Endothelial cell of umbilical vein (primary cell): Measurements from ENCODE around the gene EEIG1. TPM values are rescaled to one million over a fixed set of nuclear protein-coding genes. Genes with fewer than 3 reads are reported as not detected.

Source experiments
- BruUV-seq: library from RNA; stranded (reverse); fragments of 400-500 nt; replicated peaks from 2 replicates; lab custom pipeline; 2021; lab: Mats Ljungman, UMichigan
- CTCF ChIA-PET: fragments of 300-600, 350-600 bp; sonication (Branson Sonifier 250); formaldehyde crosslinking; loops from one replicate; lab custom pipeline; 2021; ENCODE audit warnings: antibody characterized with exemption, inconsistent platforms; lab: Charles Lee
- POLR2A ChIA-PET: fragments of 300-600, 350-600 bp; sonication (Branson Sonifier 250); formaldehyde crosslinking; loops from one replicate; lab custom pipeline; 2021; ENCODE audit warnings: antibody characterized with exemption, inconsistent platforms; lab: Charles Lee
- DNase-seq: peaks from one replicate; pipeline ENCODE4 v3.0.0-alpha.2; 2011; ENCODE audit warnings: low read depth, low spot score
- FAIRE-seq: peaks from 2 replicates; lab custom pipeline; 2011; peaks lifted over from hg19 to GRCh38; lab: Jason Lieb, UNC
- H2AFZ ChIP-seq: 2 replicates; pipeline ENCODE4 v1.6.0; 2012; ENCODE audit warnings: low read depth, low read length, control low read depth, inconsistent platforms
- H3K27ac ChIP-seq: 2 replicates; pipeline ENCODE4 v1.5.1; 2011; ENCODE audit warnings: low read depth, mild to moderate bottlenecking, control low read depth, low read length, moderate library complexity; ENCODE audit not compliant: insufficient read depth
- H3K27me3 ChIP-seq, 2 experiments: 2 replicates each; pipeline versions ENCODE4 v1.6.0 to v1.6.1; 2011; ENCODE audit warnings: low read length in 2 of 2, mixed read lengths in 1 of 2; ENCODE audit not compliant: control insufficient read depth in 2 of 2, insufficient read depth in 2 of 2
- H3K36me3 ChIP-seq, 2 experiments: 2 replicates in 1 of 2; 3 replicates in 1 of 2; pipeline ENCODE4 v1.5.1; 2011; ENCODE audit warnings: low read length in 2 of 2, mild to moderate bottlenecking in 1 of 2, moderate library complexity in 1 of 2; ENCODE audit not compliant: control insufficient read depth in 2 of 2, insufficient read depth in 2 of 2; ENCODE audit errors: extremely low read depth in 1 of 2
- H3K4me1 ChIP-seq: 3 replicates; pipeline ENCODE4 v1.5.1; 2011; ENCODE audit warnings: mild to moderate bottlenecking, low read length; ENCODE audit not compliant: control insufficient read depth, insufficient read depth; ENCODE audit errors: extremely low read depth
- H3K4me2 ChIP-seq: 2 replicates; pipeline ENCODE4 v1.6.1; 2011; ENCODE audit warnings: low read length, control low read depth, mixed read lengths; ENCODE audit not compliant: insufficient read depth
- H3K4me3 ChIP-seq, 3 experiments: fragments of 200-600 bp in 1 of 3; sonication (generic), shearing (Covaris generic) in 1 of 3; replicated peaks in 1 of 3; 2 replicates each; pipeline ENCODE4 v1.5.1; 2011 to 2016; ENCODE audit warnings: control low read depth in 3 of 3, low read length in 3 of 3, mild to moderate bottlenecking in 2 of 3, inconsistent platforms in 1 of 3, low read depth in 1 of 3, moderate library complexity in 1 of 3; ENCODE audit not compliant: insufficient read depth in 1 of 3
- H3K79me2 ChIP-seq: 2 replicates; pipeline ENCODE4 v1.6.0; 2012; ENCODE audit warnings: low read length, inconsistent platforms; ENCODE audit not compliant: control insufficient read depth, insufficient read depth
- H3K9ac ChIP-seq: replicated peaks from 2 replicates; pipeline ENCODE3; 2011; ENCODE audit warnings: low read length, control low read depth; ENCODE audit not compliant: insufficient read depth; ENCODE audit errors: extremely low read depth
- H3K9me1 ChIP-seq: replicated peaks from 3 replicates; pipeline ENCODE4 v1.6.0; 2011; ENCODE audit warnings: mild to moderate bottlenecking, low read length; ENCODE audit not compliant: control insufficient read depth, insufficient read depth; ENCODE audit errors: extremely low read depth
- H3K9me3 ChIP-seq: replicated peaks from 2 replicates; pipeline ENCODE4 v1.5.1; 2012; ENCODE audit warnings: low read length, inconsistent platforms; ENCODE audit not compliant: control insufficient read depth, insufficient read depth
- H4K20me1 ChIP-seq: replicated peaks from 2 replicates; pipeline ENCODE3; 2011; ENCODE audit warnings: mild to moderate bottlenecking, low read length; ENCODE audit not compliant: control insufficient read depth, insufficient read depth; ENCODE audit errors: extremely low read depth
- EZH2 ChIP-seq: IDR thresholded peaks from 2 replicates; pipeline ENCODE4 v1.6.1; 2012; ENCODE audit warnings: borderline replicate concordance, low read depth, mild to moderate bottlenecking, moderate library complexity, low read length, inconsistent platforms; ENCODE audit not compliant: severe bottlenecking
- FOS ChIP-seq: IDR thresholded peaks from 2 replicates; pipeline ENCODE4 v1.6.1; 2011; ENCODE audit warnings: mild to moderate bottlenecking, low read length, moderate library complexity, borderline replicate concordance; ENCODE audit not compliant: insufficient read depth
- GATA2 ChIP-seq: IDR thresholded peaks from 2 replicates; pipeline ENCODE4 v1.7.0; 2011; ENCODE audit warnings: low read depth, mild to moderate bottlenecking, moderate library complexity, mixed read lengths, low read length; ENCODE audit not compliant: insufficient read length, insufficient read depth
- JUN ChIP-seq: IDR thresholded peaks from 2 replicates; pipeline ENCODE4 v1.6.1; 2011; ENCODE audit warnings: borderline replicate concordance, low read depth; ENCODE audit not compliant: insufficient read length, insufficient read depth
- MYC ChIP-seq: IDR thresholded peaks from one replicate; pipeline ENCODE4 v1.6.1; 2011; ENCODE audit warnings: mild to moderate bottlenecking, low read depth, low read length
- POLR2A ChIP-seq: IDR thresholded peaks from 2 replicates; pipeline ENCODE4 v1.6.1; 2012; ENCODE audit warnings: low read depth, mild to moderate bottlenecking, control low read depth, low read length
- POLR2AphosphoS5 ChIP-seq: IDR thresholded peaks from 2 replicates; pipeline ENCODE4 v1.6.1; 2012; ENCODE audit warnings: low read depth, mild to moderate bottlenecking, control low read depth, low read length, moderate library complexity; ENCODE audit not compliant: insufficient read depth
- dilution Hi-C: fragments of 300-500 bp; cut with MboI; formaldehyde crosslinking; loops from one replicate; pipeline ENCODE4 v1.15.0; 2019; ENCODE audit warnings: low sequenced_read_pairs; ENCODE audit not compliant: extremely low pct_ligation_motif_present
- intact Hi-C: fragments of 100-400 bp; cut with micrococcal nuclease; formaldehyde crosslinking; loops from one replicate; pipeline ENCODE4 v1.10.0; 2022
- polyA plus RNA-seq, 4 experiments: library from polyadenylated mRNA; depleted of rRNA in 3 of 4; stranded (reverse) in 3 of 4; unstranded in 1 of 4; fragments of >200 nt; gene quantifications; 2 replicates each; pipeline versions ENCODE4 v1.2.1 to v1.2.3, GENCODE V29; 2011 to 2012; ENCODE audit warnings: missing spikeins in 1 of 4
- total RNA-seq: library from RNA; stranded (reverse); gene quantifications from 2 replicates; pipeline ENCODE4 v1.2.3, GENCODE V29; 2021
- TF ChIP-seq, protein P1 (sequence below), 2 donors: IDR thresholded peaks; 1 replicate in 1 of 2; 2 replicates in 1 of 2; pipeline ENCODE4 v1.5.1; 2011; ENCODE audit warnings: low read length in 2 of 2, mild to moderate bottlenecking in 2 of 2, moderate library complexity in 2 of 2, control low read depth in 1 of 2, inconsistent platforms in 1 of 2, low read depth in 1 of 2; ENCODE audit not compliant: insufficient read depth in 1 of 2; ENCODE audit errors: extremely low read depth in 1 of 2
- TF ChIP-seq, protein P2 (sequence below): IDR thresholded peaks from 2 replicates; pipeline ENCODE4 v1.6.1; 2011; ENCODE audit not compliant: insufficient read depth, insufficient read length

The EEIG1 gene
- total and polyA plus RNA-seq, 2 donors (not counting 3 experiments of a cell fraction or from before 2014, with no cell fraction given) = 8.4 to 19.0 TPM

DNA sequence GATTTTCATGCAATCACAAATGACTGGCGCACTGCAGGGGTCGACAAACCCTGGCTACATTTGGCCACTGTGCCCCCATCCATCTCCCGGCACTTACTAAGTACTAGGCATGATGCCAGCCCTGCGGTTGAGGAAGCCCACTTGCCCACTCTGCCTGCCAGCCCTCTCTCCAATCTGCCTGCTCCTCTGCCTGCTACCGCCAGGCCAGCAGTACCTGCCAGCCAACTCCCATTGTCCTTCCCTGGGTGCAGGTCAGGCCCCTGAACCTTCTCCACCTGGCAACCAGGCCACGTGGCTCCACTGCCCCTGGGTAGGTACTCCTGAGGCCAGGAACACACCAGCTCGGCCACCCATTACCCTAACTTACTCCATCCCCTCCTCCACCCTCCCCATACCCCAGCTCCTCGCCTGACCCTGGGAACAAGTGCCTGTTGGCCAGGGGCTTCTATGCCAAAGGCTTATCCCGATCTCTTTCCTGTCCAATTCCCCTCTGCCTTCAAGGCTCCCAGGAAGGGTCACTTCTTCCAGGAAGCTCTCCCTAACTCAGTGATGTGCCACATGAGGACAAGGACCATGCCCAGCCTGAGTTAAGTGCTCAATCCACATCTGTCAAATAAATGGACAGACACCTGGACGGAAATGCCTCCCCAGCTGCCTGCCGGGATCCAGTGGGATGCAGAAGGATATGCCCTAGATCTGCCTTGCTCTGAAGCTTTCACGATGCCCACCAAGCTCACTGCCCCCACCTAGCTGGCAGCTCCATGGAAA lies 6.6 kb downstream of the EEIG1 start:
- H3K4me1 ChIP-seq = peaks cover 10% of the 10 kb centered on the region
- H3K27me3 ChIP-seq = no peaks in the 10 kb centered on the region
- dilution Hi-C loops = no loop called here
- no peak overlapping the region for H3K9ac ChIP-seq
- no TSS peak for BruUV-seq
- H3K9me3 ChIP-seq = no peaks in the 10 kb centered on the region
- CTCF ChIA-PET = interaction anchor here (1.2 to 10.3 kb wide), 2 partner anchors 31 to 143 kb away, joined by 3 to 71 read pairs; no protein-coding TSS in a partner anchor
- no peaks in the 10 kb centered on the region for H3K36me3 ChIP-seq
- TF ChIP-seq GATA2 (no peak), JUN (no peak), POLR2A (no peak), POLR2AphosphoS5 (no peak), EZH2 (no peak), MYC (no peak), FOS (no peak)
- TF ChIP-seq, protein P1, sequence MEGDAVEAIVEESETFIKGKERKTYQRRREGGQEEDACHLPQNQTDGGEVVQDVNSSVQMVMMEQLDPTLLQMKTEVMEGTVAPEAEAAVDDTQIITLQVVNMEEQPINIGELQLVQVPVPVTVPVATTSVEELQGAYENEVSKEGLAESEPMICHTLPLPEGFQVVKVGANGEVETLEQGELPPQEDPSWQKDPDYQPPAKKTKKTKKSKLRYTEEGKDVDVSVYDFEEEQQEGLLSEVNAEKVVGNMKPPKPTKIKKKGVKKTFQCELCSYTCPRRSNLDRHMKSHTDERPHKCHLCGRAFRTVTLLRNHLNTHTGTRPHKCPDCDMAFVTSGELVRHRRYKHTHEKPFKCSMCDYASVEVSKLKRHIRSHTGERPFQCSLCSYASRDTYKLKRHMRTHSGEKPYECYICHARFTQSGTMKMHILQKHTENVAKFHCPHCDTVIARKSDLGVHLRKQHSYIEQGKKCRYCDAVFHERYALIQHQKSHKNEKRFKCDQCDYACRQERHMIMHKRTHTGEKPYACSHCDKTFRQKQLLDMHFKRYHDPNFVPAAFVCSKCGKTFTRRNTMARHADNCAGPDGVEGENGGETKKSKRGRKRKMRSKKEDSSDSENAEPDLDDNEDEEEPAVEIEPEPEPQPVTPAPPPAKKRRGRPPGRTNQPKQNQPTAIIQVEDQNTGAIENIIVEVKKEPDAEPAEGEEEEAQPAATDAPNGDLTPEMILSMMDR (IDR thresholded peaks at IDR 0.05; ENCODE audit: extremely low read depth in 1 of 2, insufficient read depth in 1 of 2, low read depth in 1 of 2, low read length in 2 of 2) = no peak
- TF ChIP-seq, protein P2, sequence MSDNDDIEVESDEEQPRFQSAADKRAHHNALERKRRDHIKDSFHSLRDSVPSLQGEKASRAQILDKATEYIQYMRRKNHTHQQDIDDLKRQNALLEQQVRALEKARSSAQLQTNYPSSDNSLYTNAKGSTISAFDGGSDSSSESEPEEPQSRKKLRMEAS = no peak
- H3K4me2 ChIP-seq = no peak overlapping the region
- no peaks in the 10 kb centered on the region for H4K20me1 ChIP-seq
- no peak overlapping the region for H2AFZ ChIP-seq
- no peak for DNase-seq
- H3K4me3 ChIP-seq = no peak overlapping the region
- H3K79me2 ChIP-seq = peaks cover 13% of the 10 kb centered on the region
- H3K27ac ChIP-seq = no peak overlapping the region
- no peak for FAIRE-seq
- intact Hi-C loops = no loop called here
- no peaks in the 10 kb centered on the region for H3K9me1 ChIP-seq
- POLR2A ChIA-PET = no interaction called here
